ENCODE measurements around the gene RBM47.
A peak's percentile ranks its signal among the peaks of the same experiment; 100 is the strongest.

Gene RBM47

DNA sequence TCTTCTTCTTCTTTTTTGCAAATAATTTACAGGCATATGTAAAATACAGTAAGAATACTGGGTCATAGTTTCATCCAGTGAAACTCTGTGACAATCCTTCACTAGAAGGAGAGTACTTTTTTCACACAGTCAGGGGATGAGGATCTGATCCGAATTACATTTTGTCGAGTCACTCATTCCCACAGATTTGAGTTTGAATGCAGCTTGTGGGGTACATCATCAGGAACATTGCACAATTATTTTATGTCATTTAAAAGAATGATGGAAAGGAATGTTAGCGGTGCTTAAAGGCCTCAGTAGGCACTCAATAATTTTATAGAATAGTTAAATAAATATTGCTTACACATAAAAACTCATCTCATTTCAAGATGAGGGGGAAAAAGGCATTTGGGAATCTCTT lies 205.9 kb downstream of the RBM47 start:
- peak; percentile 27 for DNase-seq (ENCODE audit: low read depth)
- TF ChIP-seq, protein P1, sequence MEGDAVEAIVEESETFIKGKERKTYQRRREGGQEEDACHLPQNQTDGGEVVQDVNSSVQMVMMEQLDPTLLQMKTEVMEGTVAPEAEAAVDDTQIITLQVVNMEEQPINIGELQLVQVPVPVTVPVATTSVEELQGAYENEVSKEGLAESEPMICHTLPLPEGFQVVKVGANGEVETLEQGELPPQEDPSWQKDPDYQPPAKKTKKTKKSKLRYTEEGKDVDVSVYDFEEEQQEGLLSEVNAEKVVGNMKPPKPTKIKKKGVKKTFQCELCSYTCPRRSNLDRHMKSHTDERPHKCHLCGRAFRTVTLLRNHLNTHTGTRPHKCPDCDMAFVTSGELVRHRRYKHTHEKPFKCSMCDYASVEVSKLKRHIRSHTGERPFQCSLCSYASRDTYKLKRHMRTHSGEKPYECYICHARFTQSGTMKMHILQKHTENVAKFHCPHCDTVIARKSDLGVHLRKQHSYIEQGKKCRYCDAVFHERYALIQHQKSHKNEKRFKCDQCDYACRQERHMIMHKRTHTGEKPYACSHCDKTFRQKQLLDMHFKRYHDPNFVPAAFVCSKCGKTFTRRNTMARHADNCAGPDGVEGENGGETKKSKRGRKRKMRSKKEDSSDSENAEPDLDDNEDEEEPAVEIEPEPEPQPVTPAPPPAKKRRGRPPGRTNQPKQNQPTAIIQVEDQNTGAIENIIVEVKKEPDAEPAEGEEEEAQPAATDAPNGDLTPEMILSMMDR (IDR thresholded peaks at IDR 0.05; ENCODE audit: control insufficient read depth, insufficient read depth, low read depth, low read length, missing control alignments) = no peak
- H3K4me3 ChIP-seq (ENCODE audit: control insufficient read depth, low read depth, low read length) = no peak overlapping the region

DNA sequence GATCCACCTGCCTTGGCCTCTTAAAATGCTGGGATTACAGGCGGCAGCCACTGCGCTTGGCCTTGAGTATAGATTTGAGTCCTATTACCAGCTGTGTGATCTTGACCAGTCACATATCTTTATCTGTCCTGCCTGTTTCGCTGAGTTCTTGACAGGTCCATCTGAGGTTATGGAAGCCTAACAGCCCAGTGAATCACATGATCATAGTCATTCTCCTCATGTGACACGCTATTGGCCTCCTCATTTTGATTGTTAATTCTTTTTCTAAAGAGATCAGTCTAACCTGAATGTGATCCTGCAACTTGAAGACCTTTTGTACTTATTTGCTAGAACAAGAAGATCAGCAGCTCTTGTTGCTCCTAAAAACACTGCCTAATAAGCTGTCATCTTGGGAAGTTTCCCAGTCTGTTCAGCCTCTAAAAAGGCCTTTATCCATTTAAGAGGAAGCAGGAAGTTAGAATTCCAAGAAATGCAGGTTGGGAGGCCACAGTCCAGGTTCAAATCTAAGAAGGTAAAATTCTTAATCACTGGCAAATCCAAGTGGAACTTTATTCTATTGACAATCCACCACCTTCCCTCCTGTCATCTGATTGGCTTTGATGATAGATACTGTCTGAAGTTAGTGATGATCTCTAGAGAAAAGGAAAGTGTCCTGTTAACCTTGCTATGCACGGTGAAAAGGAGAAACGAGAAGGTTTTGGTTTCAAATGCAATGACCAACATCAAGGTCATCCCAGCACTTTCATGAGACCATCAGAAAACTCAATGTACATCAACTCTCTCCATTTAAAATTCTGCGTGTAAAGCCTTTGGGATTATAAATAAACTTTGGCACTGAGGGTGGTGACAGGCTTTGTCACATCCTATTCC lies 207.6 kb downstream of the RBM47 start:
- DNase-seq (ENCODE audit: low read depth) = no peak
- TF ChIP-seq, protein P1 (IDR thresholded peaks at IDR 0.05; ENCODE audit: control insufficient read depth, insufficient read depth, low read depth, low read length, missing control alignments) = no peak
- H3K4me3 ChIP-seq (ENCODE audit: control insufficient read depth, low read depth, low read length) = no peak overlapping the region

DNA sequence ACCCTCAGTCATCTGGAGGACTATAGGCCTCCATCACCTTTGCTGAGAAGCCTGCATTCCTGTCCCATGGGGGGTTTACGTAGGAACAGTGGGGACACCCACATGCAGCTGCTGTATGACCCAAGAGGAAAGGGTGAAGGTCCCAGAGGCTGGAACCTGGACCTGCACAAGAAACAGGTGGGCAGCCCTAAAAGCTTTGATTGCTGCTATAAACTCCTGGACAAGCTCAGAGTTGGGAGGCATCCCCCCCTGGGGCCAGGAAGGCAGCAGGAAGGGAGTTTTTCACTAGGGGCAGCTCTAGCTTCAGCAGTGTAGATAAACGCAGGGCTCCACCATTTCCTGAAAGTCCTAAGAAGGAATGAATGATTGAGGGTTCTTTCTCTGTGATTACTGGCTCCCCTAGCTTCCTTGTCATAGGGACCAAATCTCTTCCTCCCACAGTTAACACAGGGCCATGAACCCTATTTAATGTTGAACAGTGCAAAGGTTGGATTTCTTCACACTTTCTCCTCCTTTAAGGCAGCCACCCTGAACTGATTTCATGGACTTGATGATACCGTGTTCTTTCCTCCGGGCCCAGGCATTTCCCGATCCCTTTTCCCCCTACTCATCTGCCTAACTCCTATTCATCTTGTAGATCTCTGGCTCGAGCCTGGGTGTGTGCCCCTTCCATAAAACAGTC lies 210.3 kb downstream of the RBM47 start:
- TF ChIP-seq, protein P1 (IDR thresholded peaks at IDR 0.05; ENCODE audit: control insufficient read depth, insufficient read depth, low read depth, low read length, missing control alignments) = no peak
- H3K4me3 ChIP-seq (ENCODE audit: control insufficient read depth, low read depth, low read length) = no peak overlapping the region
- DNase-seq (ENCODE audit: low read depth) = no peak

DNA sequence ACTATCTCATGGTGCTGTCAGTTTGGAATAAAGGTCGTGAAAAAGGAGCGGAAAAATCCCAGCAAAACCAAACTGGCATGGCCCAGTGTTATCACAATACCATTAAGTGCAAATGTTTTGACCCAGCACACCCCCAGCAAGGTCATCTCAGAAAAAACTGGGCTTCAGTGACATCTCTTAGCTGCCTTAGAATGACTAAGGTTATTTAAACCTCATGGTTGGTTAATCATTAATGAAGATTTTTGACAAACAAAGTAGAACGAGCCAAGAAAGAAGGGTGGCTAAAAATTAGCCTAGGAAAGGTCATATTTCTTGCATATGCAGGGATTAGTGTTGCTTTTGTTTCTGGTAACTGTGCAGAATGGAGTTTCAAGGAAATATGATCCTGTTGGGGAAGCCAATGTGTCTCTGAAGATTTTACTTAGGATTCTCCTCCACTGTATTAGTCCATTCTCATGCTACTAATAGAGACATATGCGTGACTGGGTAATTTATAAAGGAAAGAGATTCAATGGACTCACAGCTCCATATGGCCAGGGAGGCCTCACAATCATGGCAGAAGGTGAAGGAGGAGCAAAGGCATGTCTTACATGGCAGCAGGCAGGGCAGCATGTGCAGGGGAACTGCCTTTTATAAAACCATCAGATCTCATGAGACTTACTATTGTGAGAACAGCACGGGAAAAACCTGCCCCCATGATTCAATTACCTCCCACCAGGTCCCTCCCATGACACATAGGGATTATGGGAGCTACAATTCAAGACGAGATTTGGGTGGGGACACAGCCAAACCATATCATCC lies 211.0 kb downstream of the RBM47 start:
- H3K4me3 ChIP-seq (ENCODE audit: control insufficient read depth, low read depth, low read length) = no peak overlapping the region
- no peak for DNase-seq (ENCODE audit: low read depth)
- TF ChIP-seq, protein P1 (IDR thresholded peaks at IDR 0.05; ENCODE audit: control insufficient read depth, insufficient read depth, low read depth, low read length, missing control alignments) = no peak

DNA sequence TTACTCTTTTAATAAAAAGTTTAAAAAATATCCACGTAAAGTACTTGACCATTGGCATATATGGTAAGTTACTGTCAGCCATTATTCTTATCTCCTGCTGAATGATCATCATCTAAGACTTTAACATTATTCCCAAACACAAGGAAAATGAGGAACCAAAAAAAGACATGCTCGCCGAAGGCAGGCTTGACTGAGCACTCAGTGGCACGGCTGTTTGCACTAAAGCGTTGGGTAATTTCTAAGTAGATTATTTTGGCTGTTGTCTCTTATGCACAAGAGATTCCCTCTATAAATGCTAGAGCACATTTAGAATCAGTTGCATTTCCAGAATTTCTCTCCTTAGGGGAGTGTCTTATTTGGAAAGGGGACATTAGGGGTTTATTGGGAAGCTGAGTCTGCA lies 211.7 kb downstream of the RBM47 start:
- TF ChIP-seq, protein P1 (IDR thresholded peaks at IDR 0.05; ENCODE audit: control insufficient read depth, insufficient read depth, low read depth, low read length, missing control alignments) = no peak
- H3K4me3 ChIP-seq (ENCODE audit: control insufficient read depth, low read depth, low read length) = no peak overlapping the region
- DNase-seq (ENCODE audit: low read depth) = no peak

DNA sequence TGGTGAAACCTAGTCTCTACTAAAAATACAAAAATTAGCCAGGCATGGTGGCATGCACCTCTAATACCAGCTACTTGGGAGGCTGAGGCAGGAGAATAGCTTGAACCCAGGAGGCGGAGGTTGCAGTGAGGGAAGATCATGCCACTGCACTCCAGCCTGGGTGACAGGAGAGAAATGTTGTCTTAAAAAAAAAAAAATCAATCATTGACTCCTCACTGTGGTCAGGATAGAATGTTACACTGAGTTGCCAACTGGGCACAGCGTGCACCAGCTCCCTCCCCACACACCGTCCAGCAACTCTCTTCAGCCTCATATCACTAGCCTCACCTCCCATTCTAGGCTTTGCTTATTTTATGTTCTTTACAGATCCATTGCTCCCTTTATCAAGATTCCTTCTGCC lies 215.0 kb downstream of the RBM47 start:
- DNase-seq (ENCODE audit: low read depth) = no peak
- TF ChIP-seq, protein P1 (IDR thresholded peaks at IDR 0.05; ENCODE audit: control insufficient read depth, insufficient read depth, low read depth, low read length, missing control alignments) = no peak
- no peak overlapping the region for H3K4me3 ChIP-seq (ENCODE audit: control insufficient read depth, low read depth, low read length)
